Gastroesophageal sphincter (tissue), 4 donors: ENCODE measurements around the gene GADD45A. TPM values are rescaled to one million over a fixed set of nuclear protein-coding genes. Genes with fewer than 3 reads are reported as not detected.

ENCODE experiments used
- ATAC-seq: fragments of 150-250 bp; one replicate; pipeline ENCODE4 v1.9.1; 2016; ENCODE audit warnings: mild to moderate bottlenecking, moderate library complexity
- H3K27ac ChIP-seq, 4 donors: fragments of 200-600 bp; sonication (generic) in 3 of 4; 1 replicate in 3 of 4; 2 replicates in 1 of 4; pipeline ENCODE4 v1.5.1; 2016 to 2019
- H3K27me3 ChIP-seq: fragments of 200-600 bp; sonication (generic); one replicate; pipeline ENCODE4 v1.5.1; 2019
- H3K36me3 ChIP-seq, 2 donors: fragments of 200-600 bp; sonication (generic); one replicate each; pipeline ENCODE4 v1.5.1; 2019; ENCODE audit warnings: control low read depth in 1 of 2
- H3K4me1 ChIP-seq, 3 donors: fragments of 200-600 bp; sonication (generic); 1 replicate in 2 of 3; 2 replicates in 1 of 3; pipeline ENCODE4 v1.5.1; 2016 to 2019; ENCODE audit warnings: control low read depth in 2 of 3
- H3K4me3 ChIP-seq, 2 donors: fragments of 200-600 bp; sonication (generic); one replicate each; pipeline ENCODE4 v1.5.1; 2019; ENCODE audit warnings: mild to moderate bottlenecking in 1 of 2, moderate library complexity in 1 of 2
- H3K9me3 ChIP-seq, 3 donors: fragments of 200-600 bp; sonication (generic); one replicate each; pipeline ENCODE4 v1.5.1; 2017 to 2019; ENCODE audit warnings: control low read depth in 2 of 3
- EP300 ChIP-seq: sonication (generic); formaldehyde crosslinking; IDR thresholded peaks from one replicate; pipeline ENCODE4 v1.6.1; 2017; ENCODE audit warnings: antibody characterized with exemption, mild to moderate bottlenecking
- POLR2A ChIP-seq, 2 donors: fragments of 450-650 bp; IDR thresholded peaks; one replicate each; pipeline ENCODE4 v1.6.1; 2017; ENCODE audit warnings: antibody characterized with exemption in 2 of 2, mild to moderate bottlenecking in 2 of 2, moderate library complexity in 1 of 2
- POLR2AphosphoS5 ChIP-seq: sonication (generic); formaldehyde crosslinking; IDR thresholded peaks from one replicate; pipeline ENCODE4 v1.6.1; 2017; ENCODE audit warnings: antibody characterized with exemption
- WGBS, 2 donors: methylation state at CpG; one replicate each; pipeline ENCODE4 v1.1.5; 2018; ENCODE audit warnings: low coverage in 1 of 2; 5-methylcytosine and 5-hydroxymethylcytosine counted together
- total RNA-seq, 4 donors: library from RNA; depleted of rRNA; stranded (reverse); fragments of >200 nt; gene quantifications; one replicate each; pipeline ENCODE4 v1.1.0, GENCODE V29; 2016
- TF ChIP-seq, protein P1 (sequence below), 4 experiments: fragments of 200-600 bp in 2 of 4; fragments of 450-650 bp in 2 of 4; sonication (generic) in 1 of 4; IDR thresholded peaks; one replicate each; pipeline ENCODE4 v1.5.1; 2017 to 2019; ENCODE audit warnings: antibody characterized with exemption in 4 of 4, mild to moderate bottlenecking in 2 of 4, moderate library complexity in 2 of 4

GADD45A gene
- total RNA-seq, 4 donors from 2014 or later = 58.7 to 69.9 (median 65.6) TPM

DNA sequence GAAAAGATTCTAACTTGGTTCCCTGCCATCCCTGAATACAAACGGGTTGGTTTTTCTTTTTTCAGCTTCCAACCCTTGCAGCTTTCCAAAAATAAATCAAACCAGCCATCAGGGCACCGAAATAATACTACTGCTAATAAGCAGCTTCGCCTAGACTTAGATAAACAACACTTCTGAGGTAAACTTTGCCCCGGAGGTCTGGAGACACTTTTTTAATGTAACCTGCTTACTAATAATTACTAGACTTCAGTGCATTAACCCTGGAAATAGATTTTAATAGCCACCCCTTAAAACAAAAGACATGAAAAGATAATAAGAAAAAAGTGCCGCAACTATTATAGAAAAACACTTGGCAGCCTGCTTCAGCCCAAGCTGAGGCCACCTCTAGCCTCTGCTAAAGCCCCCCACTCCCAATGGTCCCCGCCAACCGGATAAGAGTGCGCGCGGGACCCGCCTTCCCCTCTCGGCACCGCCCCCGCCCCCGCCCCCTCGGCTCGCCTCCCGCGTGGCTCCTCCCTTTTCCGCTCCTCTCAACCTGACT, 405 bp upstream of the GADD45A start:
- 0 to 1% methylated on average over 18 to 20 of the region's 20 CpGs for WGBS, 2 donors
- peaks cover 5 to 31% (median 6%) of the 10 kb centered on the region in 3 donors for H3K4me1 ChIP-seq
- peaks cover 0 to 20% of the 10 kb centered on the region in 2 donors for H3K36me3 ChIP-seq
- TF ChIP-seq, protein P1, sequence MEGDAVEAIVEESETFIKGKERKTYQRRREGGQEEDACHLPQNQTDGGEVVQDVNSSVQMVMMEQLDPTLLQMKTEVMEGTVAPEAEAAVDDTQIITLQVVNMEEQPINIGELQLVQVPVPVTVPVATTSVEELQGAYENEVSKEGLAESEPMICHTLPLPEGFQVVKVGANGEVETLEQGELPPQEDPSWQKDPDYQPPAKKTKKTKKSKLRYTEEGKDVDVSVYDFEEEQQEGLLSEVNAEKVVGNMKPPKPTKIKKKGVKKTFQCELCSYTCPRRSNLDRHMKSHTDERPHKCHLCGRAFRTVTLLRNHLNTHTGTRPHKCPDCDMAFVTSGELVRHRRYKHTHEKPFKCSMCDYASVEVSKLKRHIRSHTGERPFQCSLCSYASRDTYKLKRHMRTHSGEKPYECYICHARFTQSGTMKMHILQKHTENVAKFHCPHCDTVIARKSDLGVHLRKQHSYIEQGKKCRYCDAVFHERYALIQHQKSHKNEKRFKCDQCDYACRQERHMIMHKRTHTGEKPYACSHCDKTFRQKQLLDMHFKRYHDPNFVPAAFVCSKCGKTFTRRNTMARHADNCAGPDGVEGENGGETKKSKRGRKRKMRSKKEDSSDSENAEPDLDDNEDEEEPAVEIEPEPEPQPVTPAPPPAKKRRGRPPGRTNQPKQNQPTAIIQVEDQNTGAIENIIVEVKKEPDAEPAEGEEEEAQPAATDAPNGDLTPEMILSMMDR (IDR thresholded peaks at IDR 0.05) = peak in 1 of 4 experiments; percentile 2
- TF ChIP-seq POLR2AphosphoS5 = no peak
- ATAC-seq = no peak
- no peaks in the 10 kb centered on the region for H3K27me3 ChIP-seq
- H3K27ac ChIP-seq = peak overlapping the region; percentile 20 to 98 (median 82)
- no peaks in the 10 kb centered on the region for H3K9me3 ChIP-seq
- H3K4me3 ChIP-seq = peak overlapping the region; percentile 26 to 69

DNA sequence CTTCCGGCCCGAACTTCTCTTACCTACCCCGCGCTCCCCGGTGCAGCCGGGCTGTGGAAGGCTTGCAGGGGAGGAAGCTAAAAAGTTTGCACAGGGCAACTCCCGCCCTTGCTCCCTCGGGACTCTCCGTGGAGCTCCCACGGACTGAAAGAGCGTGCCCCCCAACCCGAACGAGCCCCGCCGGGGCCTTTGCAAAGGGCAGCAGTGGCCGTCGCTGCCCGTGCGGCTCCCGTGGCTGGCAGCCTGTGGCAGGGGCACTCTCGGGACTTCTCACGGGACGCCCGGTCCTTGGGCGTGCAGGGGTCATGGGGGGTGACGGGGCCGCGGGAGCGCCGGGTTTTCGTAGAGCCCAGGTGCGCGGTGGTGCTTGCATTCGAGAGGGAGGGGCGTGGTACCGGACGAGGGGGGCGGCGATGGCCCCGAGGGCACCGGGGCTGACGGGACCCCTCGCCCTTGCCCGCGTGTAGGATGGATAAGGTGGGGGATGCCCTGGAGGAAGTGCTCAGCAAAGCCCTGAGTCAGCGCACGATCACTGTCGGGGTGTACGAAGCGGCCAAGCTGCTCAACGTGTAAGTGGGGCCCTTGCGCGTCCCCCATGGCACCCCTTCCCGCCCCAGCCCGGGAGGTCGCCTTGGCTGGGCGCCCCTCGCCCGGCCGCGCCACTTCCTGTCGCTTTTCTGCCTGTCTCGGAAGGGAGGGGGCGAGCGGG, 711 bp downstream of the GADD45A start:
- Histone ChIP-seq H3K27ac (peak overlapping the region; percentile 93 to 98 (median 96)), H3K4me3 (peak overlapping the region; percentile 69 to 80), H3K36me3 (peaks cover 0 to 20% of the 10 kb centered on the region in 2 donors), H3K9me3 (no peaks in the 10 kb centered on the region), H3K4me1 (peaks cover 5 to 31% (median 6%) of the 10 kb centered on the region in 3 donors), H3K27me3 (no peaks in the 10 kb centered on the region)
- WGBS, 2 donors = no CpG with 5 or more reads among the region's 65 CpGs
- TF ChIP-seq POLR2AphosphoS5 (no peak), EP300 (no peak), POLR2A (IDR thresholded peaks at IDR 0.05) (no peak)
- TF ChIP-seq, protein P1 (IDR thresholded peaks at IDR 0.05) = peak in 1 of 4 experiments; percentile 6
- peak; percentile 2 for ATAC-seq

DNA sequence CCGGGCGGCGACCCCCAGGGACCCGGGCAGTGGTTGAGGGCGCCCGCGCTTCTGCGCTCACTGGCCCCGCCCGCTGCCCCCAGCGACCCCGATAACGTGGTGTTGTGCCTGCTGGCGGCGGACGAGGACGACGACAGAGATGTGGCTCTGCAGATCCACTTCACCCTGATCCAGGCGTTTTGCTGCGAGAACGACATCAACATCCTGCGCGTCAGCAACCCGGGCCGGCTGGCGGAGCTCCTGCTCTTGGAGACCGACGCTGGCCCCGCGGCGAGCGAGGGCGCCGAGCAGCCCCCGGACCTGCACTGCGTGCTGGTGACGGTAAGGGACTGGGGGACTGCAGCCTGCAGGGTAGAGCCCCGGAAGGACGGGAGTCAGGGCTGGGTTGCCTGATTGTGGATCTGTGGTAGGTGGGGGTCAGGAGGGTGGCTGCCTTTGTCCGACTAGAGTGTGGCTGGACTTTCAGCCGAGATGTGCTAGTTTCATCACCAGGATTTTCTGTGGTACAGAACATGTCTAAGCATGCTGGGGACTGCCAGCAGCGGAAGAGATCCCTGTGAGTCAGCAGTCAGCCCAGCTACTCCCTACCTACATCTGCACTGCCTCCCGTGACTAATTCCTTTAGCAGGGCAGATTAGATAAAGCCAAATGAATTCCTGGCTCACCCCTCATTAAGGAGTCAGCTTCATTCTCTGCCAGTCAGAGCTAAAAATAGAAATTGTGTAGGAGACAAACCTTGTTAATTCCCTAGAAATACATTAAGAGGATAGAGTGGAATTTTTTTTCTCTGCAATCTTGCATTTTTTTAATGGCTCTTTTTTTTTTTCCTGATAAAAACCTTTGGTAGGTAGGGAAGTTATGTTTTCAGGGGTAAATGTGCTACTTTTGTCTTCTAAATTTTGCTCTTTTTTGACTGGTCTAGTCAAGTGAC, 1.5 kb downstream of the GADD45A start:
- peak; percentile 67 for ATAC-seq
- peak; percentile 34 to 58 for TF ChIP-seq POLR2A (IDR thresholded peaks at IDR 0.05)
- TF ChIP-seq EP300 = no peak
- TF ChIP-seq, protein P1 (IDR thresholded peaks at IDR 0.05) = peak in 1 of 4 experiments; percentile 19
- TF ChIP-seq POLR2AphosphoS5 = peak; percentile 97
- 0% methylated on average over 1 to 3 of the region's 43 CpGs for WGBS, 2 donors
- Histone ChIP-seq H3K4me1 (peaks cover 5 to 31% (median 6%) of the 10 kb centered on the region in 3 donors), H3K27ac (peak overlapping the region; percentile 93 to 98 (median 96)), H3K9me3 (no peaks in the 10 kb centered on the region), H3K36me3 (peaks cover 0 to 20% of the 10 kb centered on the region in 2 donors), H3K4me3 (peak overlapping the region; percentile 69 to 80), H3K27me3 (no peaks in the 10 kb centered on the region)

DNA sequence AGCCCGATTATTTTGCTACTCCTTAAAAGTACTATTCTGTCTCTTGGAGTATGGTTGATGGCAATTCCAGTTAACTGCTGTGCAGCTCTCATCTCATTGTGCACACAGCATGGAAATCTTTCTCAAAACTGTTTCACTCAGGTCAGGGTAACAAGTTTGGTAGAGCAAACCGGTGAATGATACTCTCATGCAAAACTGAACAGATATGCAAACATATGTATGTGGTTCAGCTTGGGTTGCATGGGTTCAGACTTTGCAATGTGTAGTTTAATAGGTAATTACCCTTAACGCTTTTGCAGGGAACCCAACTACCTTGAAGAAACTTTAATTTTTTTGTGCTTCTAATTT, 2.2 kb downstream of the GADD45A start:
- TF ChIP-seq POLR2AphosphoS5 (no peak), EP300 (no peak), POLR2A (IDR thresholded peaks at IDR 0.05) (no peak)
- TF ChIP-seq, protein P1 (IDR thresholded peaks at IDR 0.05) = no peak
- no peaks in the 10 kb centered on the region for H3K27me3 ChIP-seq
- 39 to 42% methylated on average over 3 of the region's 3 CpGs for WGBS, 2 donors
- peaks cover 0 to 20% of the 10 kb centered on the region in 2 donors for H3K36me3 ChIP-seq
- no peaks in the 10 kb centered on the region for H3K9me3 ChIP-seq
- ATAC-seq = no peak
- H3K4me1 ChIP-seq = peaks cover 5 to 31% (median 6%) of the 10 kb centered on the region in 3 donors
- peak overlapping the region; percentile 93 to 98 (median 96) for H3K27ac ChIP-seq
- H3K4me3 ChIP-seq = peak overlapping the region; percentile 69 to 80
